Retinal pigment epithelial cell (primary cell): ENCODE data around the gene SH3TC2.

Source experiments
- DNase-seq: peaks from one replicate; pipeline ENCODE4 v3.0.0-alpha.2; 2010; ENCODE audit warnings: low read depth
- H3K4me3 ChIP-seq: 2 replicates; pipeline ENCODE4 v1.5.1; 2011; ENCODE audit warnings: mild to moderate bottlenecking, low read length, control low read depth, moderate library complexity
- CTCF ChIP-seq: conservative IDR thresholded peaks from 2 replicates; pipeline ENCODE4 v1.5.1; 2011; ENCODE audit warnings: low read depth, low read length, control low read depth, inconsistent platforms

SH3TC2 gene

GRCh38 chr5:148965511-148966265, 97.2 kb downstream of the SH3TC2 start:
- no peak overlapping the region for H3K4me3 ChIP-seq
- DNase-seq: peak; percentile 99
- TF ChIP-seq CTCF: no peak

GRCh38 chr5:148963664-148964063, 99.2 kb downstream of the SH3TC2 start:
- TF ChIP-seq CTCF: no peak
- H3K4me3 ChIP-seq: no peak overlapping the region
- DNase-seq: no peak

- no peak overlapping the region for H3K4me3 ChIP-seq
- no peak for DNase-seq
- no peak for TF ChIP-seq CTCF
Measured at GRCh38 chr5:148962761-148963324, 100.0 kb downstream of the SH3TC2 start.

GRCh38 chr5:148962200-148962550, 100.7 kb downstream of the SH3TC2 start:
- TF ChIP-seq CTCF: no peak
- no peak overlapping the region for H3K4me3 ChIP-seq

GRCh38 chr5:148961261-148962199, 101.3 kb downstream of the SH3TC2 start:
- no peak for DNase-seq

More at GRCh38 chr5:148962200-148962550, 100.7 kb downstream of the SH3TC2 start:
- no peak for DNase-seq

GRCh38 chr5:148960070-148960769, 102.6 kb downstream of the SH3TC2 start:
- DNase-seq: no peak
- H3K4me3 ChIP-seq: no peak overlapping the region
- TF ChIP-seq CTCF: no peak

More at GRCh38 chr5:148961261-148962199, 101.3 kb downstream of the SH3TC2 start:
- no peak overlapping the region for H3K4me3 ChIP-seq
- TF ChIP-seq CTCF: no peak
